A172 (cell line): ENCODE measurements around the gene ALOX12B. TPM values are rescaled to one million over a fixed set of nuclear protein-coding genes. Genes with fewer than 3 reads are reported as not detected.
"Not testable (repeated sequence)": the region's sequence is repeated elsewhere in the genome, so short reads cannot be mapped to it uniquely, and the experiment has no call there.

Experiments
- DNase-seq: peaks from one replicate; pipeline ENCODE4 v3.0.0-alpha.2; 2015; ENCODE audit warnings: low spot score
- total RNA-seq: library from RNA; depleted of rRNA; stranded (reverse); fragments of >200 nt; shearing (Covaris generic); gene quantifications from 2 replicates; pipeline ENCODE4 v1.2.3, GENCODE V29; 2014

The ALOX12B gene
- total RNA-seq, 1 experiment from 2014 or later: not detected

DNA sequence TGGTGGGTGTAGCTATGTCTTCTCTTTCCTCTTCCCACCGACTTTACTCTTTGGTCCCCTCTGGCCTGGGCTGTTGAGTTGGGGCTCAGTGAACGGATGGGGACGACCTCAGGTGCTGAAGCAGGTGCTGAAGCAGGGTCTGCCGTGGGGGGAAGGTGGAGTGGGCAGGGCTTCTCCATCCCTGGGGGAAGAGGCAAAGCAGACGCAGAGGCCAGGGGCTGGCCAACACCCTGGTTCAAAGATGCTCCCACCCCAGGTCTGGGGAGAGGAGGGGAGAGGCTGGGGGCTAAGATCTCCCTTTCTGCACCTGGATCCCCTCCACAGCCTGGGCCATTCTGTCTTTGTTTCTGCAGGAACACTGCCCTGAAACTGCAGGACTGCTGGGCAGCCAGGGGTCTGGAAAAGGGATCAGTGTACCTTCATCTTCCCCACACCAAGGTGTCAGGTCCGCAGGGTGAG, 22.9 kb downstream of the ALOX12B start:
- no peak for DNase-seq

DNA sequence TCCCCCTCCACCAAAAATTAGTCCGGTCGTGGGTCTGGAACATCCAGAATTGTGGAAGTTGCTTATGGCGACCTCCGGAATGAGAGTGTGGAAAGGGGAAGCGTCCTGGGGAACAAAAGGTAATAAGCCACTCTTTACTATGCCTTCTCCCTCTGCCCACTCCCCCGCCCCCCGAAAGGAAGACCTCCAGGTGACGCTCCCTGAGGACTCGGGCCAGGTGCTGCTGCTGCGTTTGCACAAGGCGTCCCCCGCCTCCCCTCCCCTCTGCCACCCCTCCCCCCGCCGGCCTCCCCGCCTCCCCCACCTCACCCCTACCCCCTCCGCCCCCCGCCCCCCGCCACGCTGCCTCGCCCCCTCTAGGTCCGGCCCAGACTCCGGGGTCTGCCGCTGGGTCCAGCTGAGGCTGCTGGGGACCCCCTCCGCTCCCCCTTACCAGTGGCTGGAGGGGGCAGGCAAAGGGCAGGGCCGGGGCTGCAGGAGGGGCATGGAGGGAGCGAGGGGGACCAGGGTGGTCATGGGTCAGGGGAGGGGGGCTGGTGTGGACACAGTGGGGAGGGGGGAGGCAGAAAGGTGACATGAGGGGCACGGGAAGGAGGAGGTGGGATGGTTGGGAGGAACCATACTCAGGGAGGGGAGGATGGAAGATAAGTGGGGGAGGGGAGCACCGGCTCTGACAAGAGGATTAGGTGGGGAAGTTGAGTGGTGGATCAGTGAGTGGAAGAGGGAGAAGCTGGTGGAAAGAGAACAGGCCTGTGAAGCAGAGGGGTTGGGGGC, 23.6 kb downstream of the ALOX12B start:
- no peak for DNase-seq

DNA sequence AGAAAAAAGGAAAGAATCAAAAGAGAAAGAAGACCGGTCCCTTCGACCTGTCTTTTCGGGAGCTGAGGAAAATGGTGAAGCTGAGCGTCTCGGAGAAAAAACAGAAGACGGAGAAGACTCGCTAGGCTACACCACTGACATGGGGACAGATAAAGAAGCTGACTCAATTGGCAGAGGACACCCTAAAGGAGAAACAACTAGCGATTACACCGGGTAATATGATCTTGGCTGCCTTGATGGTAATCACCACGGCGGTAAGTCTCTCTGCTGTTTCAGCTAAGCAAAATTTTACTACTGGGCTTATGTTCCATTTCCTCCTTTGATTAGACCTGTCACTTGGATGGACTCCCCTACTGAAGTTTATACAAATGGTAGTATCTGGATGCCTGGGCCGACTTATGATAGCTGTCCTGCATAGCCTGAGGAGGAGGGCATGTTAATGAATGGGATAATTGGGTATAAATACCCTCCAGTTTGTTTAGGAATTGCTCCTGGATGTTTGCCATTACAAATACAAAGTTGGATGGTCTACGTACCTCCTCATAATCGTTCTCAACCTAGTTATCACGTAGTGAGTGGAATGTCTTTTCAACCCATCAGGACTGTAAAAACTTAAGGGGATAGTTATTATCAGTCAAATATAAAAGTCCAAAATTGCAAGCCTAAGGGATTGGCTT, 24.6 kb downstream of the ALOX12B start:
- DNase-seq: peak; percentile 28

DNA sequence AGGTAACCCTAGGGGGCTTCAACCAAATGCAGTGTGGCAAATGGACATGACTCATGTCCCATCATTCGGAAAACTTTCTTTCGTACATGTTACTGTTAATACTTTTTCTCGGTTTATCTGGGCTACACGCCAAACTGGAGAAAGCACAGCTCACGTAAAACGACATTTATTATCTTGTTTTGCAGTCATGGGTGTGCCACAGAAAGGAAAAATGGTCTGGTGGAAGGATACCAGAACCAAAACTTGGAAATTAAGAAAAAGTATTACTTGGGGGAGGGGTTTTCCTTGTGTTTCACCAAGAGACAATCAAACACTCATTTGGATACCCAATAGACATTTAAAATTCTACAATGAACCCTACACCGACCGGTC, 25.1 kb downstream of the ALOX12B start:
- DNase-seq: no peak

DNA sequence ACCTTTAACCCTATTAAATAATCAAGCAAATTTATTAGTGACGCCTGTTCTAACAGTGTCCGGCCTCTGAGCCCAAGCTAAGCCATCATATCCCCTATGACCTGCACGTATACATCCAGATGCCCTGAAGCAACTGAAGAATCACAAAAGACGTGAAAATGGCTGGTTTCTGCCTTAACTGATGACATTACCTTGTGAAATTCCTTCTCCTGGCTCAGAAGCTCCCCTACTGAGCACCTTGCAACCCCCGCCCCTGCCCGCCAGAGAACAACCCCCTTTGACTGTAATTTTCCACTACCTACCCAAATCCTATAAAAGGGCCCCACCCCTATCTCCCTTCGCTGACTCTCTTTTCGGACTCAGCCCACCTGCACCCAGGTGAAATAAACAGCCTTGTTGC, 25.7 kb downstream of the ALOX12B start:
- not testable (repeated sequence) for DNase-seq

DNA sequence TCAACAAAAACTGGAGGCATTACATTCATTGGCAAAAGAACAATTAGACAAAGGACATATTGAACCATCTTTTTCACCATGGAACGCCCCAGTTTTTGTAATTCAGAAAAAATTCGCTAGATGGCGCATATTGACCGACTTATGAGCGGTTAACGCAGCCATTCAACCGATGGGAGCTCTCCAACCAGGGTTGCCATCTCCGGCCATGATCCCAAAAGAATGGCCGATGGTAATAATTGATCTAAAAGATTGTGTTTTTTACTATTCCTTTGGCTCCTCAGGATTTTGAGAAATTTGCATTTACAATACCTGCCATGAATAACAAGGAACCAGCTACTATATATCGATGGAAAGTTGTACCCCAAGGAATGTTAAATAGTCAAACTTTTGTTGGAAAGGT, 27.2 kb downstream of the ALOX12B start:
- peak; percentile 65 for DNase-seq

DNA sequence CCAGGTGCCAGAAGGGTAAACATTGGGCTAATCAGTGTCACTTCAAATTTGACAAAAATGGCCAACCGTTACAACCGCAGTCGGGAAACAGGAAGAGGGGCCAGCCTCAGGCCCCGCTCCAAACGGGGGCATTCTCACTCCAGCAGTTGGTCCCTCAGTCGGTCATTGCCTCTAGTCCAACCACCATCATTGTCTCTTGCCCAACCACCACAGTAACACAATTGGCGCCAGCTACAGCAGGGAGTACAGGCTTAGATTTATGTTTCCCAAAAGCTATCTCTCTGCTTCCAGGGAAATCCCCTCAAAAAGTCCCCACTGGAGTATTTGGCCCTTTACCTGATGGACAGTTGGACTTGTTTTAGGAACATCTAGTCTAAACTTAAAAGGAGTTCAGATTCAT, 28.4 kb downstream of the ALOX12B start:
- DNase-seq: no peak

DNA sequence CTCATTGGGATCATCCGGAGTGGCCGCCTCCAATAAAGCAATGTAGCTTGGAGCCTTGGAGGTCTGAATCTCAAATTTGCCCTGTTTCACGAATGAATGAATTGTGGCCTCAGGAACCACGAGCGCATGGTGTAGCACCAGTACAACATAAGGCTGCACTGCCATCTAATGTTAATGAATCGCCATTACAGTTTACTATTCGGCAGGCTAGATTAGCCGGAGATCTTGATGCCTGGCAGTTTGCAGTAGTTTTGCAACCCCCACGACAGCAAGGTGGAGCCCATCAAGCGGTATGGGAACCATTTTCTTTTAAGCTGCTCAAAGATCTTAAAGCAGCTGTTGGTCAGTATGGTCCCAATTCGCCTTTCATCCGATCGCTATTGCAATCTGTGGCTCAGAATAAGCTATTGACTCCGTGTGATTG, 29.8 kb downstream of the ALOX12B start:
- DNase-seq: peak; percentile 79

DNA sequence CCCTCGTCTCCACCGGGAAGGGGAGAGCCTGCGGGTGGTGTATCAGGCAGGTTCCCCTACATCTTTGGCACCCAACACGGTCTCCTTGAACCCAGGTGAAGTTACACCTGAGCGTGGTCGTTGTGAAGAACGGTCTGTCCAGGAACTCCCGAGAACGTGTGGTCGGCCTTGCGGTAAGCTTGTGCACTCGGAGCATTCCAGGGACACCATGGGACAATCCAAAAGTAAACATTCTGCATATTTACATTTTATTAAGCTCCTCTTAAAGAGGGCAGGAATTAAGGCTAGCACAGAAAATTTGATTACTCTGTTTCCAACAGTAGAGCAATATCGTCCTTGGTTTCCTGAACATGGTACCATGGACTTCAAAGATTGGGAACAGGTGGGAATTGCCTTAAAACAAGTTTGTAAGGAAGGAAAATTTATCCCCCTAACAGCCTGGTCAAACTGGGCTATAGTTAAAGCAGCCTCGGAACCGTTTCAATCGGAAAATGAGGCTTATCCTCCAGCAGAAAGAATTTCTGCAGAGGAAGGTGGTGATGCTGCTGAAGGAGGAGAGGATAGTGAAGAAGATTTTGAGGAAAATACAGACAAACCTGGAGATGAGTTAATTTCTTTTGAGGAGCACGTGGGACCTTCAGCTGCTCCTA, 30.4 kb downstream of the ALOX12B start:
- no peak for DNase-seq

DNA sequence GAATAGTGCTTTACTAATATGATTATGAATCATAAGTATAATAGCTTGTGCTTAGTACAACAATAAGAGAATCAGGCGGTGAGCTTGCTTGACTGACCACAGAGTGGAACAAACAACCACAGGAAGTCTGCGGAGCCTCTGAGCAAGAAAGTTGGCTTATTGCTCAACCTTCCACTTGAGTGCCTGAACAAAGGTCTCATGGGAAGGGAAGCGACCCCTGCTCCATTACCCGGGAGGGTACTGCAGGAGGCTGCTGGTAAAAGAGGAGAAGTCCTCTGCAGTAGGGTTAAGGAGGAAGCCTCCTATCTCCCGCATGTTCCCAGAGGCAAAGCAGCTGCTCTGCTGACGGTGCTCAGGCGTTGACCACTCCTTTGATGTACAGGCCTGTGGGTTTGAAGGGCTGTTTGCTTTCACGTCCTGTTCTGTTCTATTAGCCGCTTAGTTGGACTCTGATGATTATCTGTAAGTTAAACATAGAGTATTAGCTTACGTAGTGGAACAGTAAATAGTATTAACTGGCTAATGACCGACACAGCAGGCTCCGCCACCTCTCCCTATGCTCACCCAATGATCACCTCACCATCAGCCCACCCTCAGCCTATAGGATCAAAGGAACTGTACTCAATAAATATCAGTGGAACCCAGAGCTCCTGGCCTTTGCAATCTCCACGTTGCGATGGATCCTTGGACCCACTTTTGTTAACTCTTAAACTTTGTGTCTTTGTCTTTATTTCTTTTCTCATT, 31.1 kb downstream of the ALOX12B start:
- DNase-seq: peak; percentile 43

DNA sequence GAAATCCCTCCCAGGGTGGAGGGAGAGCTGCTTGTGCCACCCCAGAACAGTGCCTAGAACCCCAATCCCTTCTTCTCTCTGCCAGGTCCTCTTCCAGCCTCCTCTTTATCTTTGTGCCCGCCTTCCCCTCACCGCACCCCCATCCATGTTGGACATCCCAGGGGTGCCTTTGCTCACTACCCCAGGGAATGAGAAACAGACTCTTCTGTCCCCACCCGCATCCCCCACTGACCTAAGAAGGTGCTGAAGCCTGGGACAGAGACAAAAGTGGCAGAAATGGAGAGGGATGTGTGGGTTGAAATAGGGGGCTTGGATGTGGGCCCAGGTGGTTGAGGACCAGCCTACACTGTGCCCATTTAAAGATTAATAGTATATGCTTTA, 31.7 kb downstream of the ALOX12B start:
- no peak for DNase-seq

DNA sequence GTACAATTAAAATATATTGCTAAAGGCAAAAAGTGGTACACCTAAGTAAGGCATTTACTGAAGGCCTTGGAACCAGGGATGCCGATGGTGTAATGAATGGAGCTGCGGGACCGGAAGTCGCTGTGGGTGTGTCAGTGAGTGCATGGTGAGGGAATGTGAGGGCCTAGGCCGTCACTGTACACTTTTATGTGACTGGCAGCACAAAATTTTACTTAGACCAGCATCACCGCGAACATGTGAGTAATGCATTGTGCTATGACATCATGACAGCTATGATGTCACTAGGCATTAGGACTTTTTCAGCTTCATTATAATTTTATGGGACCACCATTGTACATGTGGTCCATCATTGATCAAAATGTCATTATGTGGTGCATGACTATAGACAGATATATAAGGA, 33.9 kb downstream of the ALOX12B start:
- no peak for DNase-seq

DNA sequence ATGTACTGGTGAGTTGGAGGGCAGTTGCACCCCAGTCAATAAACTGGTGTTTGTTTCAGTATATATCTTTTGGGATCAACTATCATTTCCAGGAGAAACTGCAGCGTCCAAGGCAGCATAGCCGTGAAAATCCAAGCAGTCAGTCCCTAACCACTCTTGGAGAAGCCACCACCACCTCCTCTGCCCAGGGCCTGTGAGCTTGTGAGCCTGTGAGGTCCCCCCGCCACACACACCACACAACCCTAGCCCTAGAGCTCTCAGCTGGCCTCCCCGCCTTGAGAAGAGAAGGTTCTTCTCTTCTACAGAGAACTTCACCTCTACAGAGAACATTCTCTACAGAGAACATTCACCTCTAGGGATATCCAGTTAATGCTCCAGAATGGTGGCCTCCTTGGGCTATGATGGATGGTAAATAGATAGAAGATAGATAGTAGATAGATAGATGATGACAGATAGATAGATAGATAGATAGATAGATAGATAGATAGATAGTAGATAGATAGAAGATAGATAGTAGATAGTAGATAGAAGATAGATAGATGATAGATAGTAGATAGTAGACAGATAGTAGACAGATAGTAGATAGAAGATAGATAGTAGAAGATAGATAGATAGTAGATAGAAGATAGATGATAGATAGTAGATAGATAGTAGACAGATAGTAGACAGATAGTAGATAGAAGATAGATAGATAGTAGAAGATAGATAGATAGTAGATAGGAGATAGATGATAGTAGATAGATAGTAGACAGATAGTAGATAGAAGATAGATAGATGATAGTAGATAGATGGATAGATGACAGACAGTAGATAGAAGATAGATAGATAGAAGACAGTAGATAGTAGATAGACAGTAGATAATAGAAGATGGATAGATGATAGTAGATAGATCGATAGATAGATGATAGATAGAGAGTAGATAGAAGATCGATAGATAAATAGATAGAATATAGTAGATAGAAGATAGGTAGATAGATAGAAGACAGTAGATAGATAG, 35.0 kb downstream of the ALOX12B start:
- DNase-seq: no peak

DNA sequence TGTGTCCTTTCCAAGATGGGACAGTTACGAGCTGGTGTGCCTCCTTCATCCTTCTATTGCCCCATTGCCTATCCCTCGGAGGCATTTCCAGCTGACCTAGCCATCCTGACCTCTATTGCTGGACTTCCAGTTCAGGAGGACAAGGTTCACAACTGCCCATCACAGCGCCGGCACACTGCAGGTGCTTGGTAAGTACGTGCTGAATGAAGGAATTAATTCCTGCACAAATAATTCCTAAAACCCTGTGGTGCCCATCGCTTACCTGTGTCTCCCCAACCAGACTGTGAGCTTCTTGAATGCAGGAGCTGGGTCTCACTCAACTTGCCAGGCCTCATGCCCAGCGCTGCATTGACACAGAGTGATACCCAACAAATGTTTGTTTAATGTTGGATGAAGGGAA, 35.7 kb downstream of the ALOX12B start:
- no peak for DNase-seq

DNA sequence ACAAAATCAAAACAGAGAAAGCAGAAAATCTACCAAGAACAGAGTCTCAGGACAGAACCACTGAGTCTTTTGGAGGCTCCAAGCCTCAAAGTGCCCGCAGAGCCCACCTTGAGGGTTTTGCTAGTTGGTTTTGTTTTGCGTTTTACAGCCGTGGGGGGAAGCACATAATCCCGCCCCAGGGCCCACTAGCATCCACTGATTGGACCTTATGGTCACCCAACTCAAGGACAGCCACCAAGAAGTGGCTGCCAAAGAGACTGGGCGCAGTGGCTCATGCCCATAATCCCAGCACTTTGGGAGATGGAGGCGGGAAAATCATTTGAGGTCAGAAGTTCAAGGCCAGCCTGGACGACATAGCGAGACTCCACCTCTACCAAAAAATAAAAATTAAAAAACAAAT, 38.8 kb downstream of the ALOX12B start:
- no peak for DNase-seq

DNA sequence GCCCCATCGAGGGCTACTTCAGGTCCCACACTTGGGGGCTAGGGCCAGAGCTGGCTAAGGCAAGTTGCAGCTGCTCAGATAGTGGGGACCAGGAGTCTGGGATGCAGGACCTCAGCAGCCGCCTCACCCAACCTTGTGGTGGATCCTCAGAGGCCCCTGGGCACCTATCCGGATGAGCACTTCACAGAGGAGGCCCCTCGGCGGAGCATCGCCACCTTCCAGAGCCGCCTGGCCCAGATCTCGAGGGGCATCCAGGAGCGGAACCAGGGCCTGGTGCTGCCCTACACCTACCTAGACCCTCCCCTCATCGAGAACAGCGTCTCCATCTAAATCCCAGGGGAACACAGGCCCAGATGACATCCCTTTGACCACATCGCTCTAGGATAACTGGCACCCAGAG, 39.3 kb downstream of the ALOX12B start:
- DNase-seq: no peak

DNA sequence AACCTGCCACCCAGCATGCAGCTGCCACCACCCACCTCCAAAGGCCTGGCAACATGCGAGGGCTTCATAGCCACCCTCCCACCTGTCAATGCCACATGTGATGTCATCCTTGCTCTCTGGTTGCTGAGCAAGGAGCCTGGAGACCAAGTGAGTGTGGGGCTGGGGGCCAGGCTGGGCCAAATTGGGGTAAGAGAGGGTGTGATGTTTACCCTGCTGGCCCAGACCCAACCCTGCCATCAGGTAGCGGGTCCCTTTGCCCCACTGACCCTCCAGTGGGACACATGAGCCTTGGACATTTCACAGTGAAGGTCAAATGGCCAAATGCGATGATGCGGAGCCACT, 39.8 kb downstream of the ALOX12B start:
- DNase-seq: no peak

DNA sequence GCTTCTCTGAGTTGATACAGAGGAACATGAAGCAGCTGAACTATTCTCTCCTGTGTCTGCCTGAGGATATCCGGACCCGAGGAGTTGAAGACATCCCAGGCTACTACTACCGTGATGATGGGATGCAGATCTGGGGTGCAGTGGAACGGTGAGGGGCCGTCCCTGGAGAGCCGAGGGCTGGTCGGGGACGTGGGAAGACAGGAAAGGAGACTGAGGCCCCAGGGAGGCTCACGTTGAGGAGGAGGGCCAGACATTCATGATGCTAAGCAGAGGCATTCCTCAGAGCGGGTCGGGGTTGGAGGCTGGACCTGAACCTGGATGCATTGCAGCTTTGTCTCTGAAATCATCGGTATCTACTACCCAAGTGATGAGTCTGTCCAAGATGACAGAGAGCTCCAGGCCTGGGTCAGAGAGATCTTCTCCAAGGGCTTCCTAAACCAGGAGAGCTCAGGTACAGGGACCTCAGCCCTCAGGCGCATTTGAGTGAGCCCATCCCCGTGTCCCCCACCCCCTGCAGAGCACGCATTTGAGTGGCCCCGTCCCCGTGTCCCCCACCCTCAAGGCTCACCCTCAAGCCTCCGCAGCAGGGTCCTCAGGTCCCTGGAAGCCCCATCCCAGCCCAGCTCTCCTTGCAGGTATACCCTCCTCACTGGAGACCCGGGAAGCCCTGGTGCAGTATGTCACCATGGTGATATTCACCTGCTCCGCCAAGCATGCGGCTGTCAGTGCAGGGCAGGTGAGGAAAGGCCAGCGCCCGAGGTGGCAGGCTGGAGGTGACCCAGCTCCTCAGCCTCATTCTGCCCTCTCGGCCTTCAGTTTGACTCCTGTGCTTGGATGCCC, 40.4 kb downstream of the ALOX12B start:
- DNase-seq: no peak

DNA sequence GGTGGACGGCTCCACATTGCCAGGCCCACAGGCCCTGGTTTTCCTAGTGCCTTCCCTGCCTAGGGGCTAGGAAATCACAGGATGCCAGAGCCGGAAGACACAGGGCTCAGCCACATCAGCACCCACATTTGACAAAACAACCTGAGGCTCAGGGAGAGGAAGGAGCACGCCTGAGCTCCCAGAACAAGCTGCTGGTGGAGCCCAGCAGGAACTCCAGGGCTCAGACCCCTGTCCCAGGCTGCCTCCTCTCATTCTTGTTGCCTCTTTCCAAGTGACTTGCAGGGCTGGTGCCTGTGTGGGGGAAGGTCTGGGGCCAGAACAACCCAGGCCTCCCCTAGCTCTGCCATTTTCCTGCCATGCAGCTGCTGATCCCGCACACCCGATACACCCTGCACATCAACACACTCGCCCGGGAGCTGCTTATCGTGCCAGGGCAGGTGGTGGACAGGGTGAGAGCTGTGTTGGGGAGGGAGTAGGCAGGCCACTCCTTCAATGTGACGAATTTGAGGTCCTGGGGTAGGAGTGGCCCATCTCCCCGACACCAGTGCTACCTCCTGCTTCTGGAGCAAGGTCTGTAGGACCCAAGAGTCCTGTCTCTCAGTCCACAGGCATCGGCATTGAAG, 41.1 kb downstream of the ALOX12B start:
- no peak for DNase-seq
